Epidermal melanocyte (primary cell): ENCODE measurements around the gene SLC4A8.

Experiments
- DNase-seq: peaks from one replicate; pipeline ENCODE4 v3.0.0; 2011; ENCODE audit warnings: low spot score; ENCODE audit not compliant: insufficient read length

Gene SLC4A8

GRCh38 chr12:51424662-51425539 is at the start of gene SLC4A8:
TSS of gene SLC4A8 (plus strand) at chr12:51424831. CDS start at chr12:51424988, 157 bp downstream.
- DNase-seq: peak; percentile 84

DNA sequence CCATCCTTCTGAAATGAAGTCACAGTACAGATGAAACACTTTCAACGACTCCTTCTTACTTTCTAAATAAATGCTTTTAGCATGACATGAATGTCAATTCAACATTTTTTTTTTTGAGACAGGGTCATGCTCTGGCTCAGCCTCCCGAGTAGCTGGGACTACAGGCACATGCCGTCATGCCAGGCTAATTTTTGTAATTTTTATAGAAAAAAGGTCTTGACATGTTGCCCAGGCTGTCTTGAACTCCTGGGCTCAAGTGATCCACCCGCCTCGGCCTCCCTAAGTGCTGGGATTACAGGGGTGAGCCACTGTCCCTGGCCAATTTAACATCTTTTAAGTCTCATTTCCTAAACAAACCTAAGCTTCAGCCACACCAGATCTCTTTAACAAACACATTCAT is 49.8 kb upstream of the SLC4A8 start:
- no peak for DNase-seq

GRCh38 chr12:51377099-51377984 is 47.3 kb upstream of the SLC4A8 start:
- no peak for DNase-seq

- DNase-seq: no peak
Measured at GRCh38 chr12:51378749-51379148, 45.9 kb upstream of the SLC4A8 start.

DNA sequence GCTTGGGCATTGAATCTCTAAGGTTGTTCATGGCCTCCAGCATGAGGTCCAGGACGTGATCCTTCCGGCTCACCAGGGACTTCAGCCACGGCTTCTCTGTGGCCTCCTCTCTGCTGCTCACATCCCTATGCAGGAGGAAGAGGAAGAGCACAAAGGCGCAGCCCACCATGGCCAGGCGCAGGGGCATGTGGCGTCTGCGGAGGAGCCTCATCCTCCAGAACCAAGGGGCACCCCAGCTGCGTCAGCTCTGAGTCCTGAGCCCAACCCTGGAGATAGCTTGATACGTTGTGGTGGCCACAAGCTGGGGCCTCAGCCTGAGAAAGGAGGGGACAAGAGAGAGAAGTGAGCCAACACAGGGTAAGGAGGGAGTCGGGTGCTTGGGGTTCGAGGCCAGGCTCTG is 45.1 kb upstream of the SLC4A8 start:
- no peak for DNase-seq

GRCh38 chr12:51381226-51382079 is 43.2 kb upstream of the SLC4A8 start:
- no peak for DNase-seq

- DNase-seq: no peak
Measured at GRCh38 chr12:51382173-51382572, 42.5 kb upstream of the SLC4A8 start.

DNA sequence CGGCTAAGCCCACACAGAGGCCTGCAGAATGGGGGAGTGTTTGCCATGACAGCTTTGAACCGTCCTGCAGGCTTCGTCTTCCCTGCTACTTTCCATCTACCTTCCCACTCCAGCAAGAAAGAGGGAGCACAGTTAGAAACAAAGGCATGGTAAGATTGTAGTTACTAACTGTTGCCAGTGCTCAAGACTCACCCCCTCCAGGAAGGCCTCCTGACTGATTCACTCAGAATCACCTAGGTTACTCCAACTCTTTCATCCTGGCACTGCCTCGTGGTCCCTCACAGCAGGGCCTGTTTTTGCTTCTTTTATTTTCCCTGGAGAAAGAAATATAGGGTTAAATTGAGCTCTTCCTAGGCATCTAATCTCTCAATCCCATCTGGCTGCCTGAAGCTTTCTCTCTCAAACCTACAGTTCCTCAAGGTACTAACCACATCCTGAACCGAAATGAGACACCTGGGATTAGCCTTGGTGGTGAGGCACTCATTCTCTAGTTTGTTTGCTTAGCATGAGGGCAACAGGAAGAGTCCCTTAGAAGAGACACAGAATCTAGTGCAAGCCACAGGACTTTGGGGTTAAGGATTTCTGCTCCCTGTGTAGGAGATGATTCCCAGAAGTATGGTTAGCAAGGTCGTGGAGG is 41.2 kb upstream of the SLC4A8 start:
- DNase-seq: no peak

GRCh38 chr12:51386351-51386750 is 38.3 kb upstream of the SLC4A8 start:
- no peak for DNase-seq

GRCh38 chr12:51388069-51388799 is 36.4 kb upstream of the SLC4A8 start:
- peak; percentile 40 for DNase-seq

- no peak for DNase-seq
Measured at GRCh38 chr12:51388846-51389245, 35.8 kb upstream of the SLC4A8 start.

- no peak for DNase-seq
Measured at GRCh38 chr12:51389302-51389999, 35.2 kb upstream of the SLC4A8 start.

- no peak for DNase-seq
Measured at GRCh38 chr12:51390457-51390856, 34.2 kb upstream of the SLC4A8 start.

DNA sequence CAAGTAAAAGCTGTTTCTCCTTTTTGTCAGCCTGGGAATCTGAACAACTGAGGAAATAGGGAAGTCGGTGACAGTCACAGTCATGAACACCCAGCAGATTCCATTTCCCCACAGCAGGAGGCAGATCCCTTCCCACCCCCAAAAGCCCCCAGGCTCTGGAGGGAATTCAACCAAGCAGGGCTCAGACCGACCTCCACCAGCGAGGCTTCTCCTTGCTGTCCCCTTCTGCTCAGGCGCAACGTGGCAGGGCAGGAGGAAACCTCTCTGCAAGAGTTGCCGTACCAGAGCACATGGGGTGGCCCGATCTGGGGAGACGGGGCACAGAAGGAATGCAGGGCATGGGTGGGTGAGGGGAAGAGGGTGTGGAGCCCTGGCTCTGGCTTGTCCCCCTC is 33.7 kb upstream of the SLC4A8 start:
- DNase-seq: no peak

GRCh38 chr12:51391283-51392123 is 33.1 kb upstream of the SLC4A8 start, which contains the start of gene GALNT6:
TSS of gene GALNT6 (minus strand) at chr12:51391406. CDS start at chr12:51379781, 11,625 bp downstream.
- no peak for DNase-seq

- peak; percentile 52 for DNase-seq
Measured at GRCh38 chr12:51392556-51393237, 31.9 kb upstream of the SLC4A8 start.

DNA sequence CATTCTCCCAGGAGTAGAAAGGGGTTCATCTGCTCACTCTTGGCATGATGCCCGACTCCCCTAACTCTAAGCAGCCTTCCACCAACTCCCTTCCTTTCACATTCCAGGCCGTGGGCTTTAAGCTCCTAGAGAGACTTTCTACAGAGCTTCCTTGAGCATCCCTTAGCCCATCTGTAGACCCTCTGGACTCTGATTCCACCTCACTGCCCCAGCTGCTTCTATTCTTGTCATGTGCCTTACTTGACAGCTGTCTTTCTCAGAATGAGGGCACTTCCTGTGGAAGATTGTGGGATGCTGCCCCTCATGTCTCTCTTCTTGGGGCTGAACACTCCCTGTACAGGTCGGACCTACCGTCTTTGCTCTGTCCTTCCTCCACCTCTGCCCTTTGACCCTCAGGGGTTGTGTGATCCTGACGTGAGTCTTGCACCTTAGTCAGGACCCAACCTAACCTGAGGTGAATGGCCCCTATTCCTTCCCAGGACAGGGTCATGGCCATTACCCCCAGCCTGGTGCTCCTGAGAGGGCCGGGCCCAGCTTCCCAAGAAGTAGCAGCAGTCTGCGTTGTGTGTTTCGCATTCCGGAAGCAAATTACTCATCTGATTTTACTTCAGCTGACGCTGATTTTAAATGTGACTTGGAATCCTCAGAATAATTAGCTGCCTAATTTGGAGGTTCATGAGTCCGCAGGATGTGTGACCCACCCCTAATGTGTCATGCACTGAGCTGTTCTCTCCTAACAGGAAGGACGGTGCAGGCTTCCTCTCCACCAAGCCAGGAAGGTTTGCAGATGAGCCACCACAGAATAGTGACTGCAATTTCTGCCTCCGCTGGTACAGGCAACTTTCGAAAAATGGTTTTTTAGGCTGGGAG is 30.7 kb upstream of the SLC4A8 start:
- DNase-seq: no peak
